GM06990 (cell line): ENCODE data around the gene ADARB2.
"Not testable (repeated sequence)": the region's sequence is repeated elsewhere in the genome, so short reads cannot be mapped to it uniquely, and the experiment has no call there.

Experiments
- DNase-seq: peaks from one replicate; pipeline ENCODE4 v3.0.0-alpha.2; 2011; ENCODE audit not compliant: insufficient read length; ENCODE audit errors: extremely low read depth
- H3K27me3 ChIP-seq: replicated peaks from 2 replicates; pipeline ENCODE4 v1.6.0; 2011; ENCODE audit warnings: low read length; ENCODE audit not compliant: control insufficient read depth, insufficient read depth
- H3K36me3 ChIP-seq: 2 replicates; pipeline ENCODE4 v1.5.1; 2011; ENCODE audit warnings: low read length; ENCODE audit not compliant: control insufficient read depth, insufficient read depth
- H3K4me3 ChIP-seq: replicated peaks from 2 replicates; pipeline ENCODE4 v1.5.1; 2011; ENCODE audit warnings: low read depth, mild to moderate bottlenecking, control low read depth, low read length
- TF ChIP-seq, protein P1 (sequence below): IDR thresholded peaks from 2 replicates; pipeline ENCODE4 v1.5.1; 2011; ENCODE audit warnings: low read length, control low read depth, mild to moderate bottlenecking, inconsistent platforms; ENCODE audit not compliant: insufficient read depth, poor library complexity, severe bottlenecking

ADARB2 gene

GRCh38 chr10:1434912-1435692 lies 302.2 kb downstream of the ADARB2 start:
- Histone ChIP-seq H3K27me3 (no peaks in the 10 kb centered on the region), H3K4me3 (no peak overlapping the region), H3K36me3 (no peaks in the 10 kb centered on the region)
- TF ChIP-seq, protein P1, sequence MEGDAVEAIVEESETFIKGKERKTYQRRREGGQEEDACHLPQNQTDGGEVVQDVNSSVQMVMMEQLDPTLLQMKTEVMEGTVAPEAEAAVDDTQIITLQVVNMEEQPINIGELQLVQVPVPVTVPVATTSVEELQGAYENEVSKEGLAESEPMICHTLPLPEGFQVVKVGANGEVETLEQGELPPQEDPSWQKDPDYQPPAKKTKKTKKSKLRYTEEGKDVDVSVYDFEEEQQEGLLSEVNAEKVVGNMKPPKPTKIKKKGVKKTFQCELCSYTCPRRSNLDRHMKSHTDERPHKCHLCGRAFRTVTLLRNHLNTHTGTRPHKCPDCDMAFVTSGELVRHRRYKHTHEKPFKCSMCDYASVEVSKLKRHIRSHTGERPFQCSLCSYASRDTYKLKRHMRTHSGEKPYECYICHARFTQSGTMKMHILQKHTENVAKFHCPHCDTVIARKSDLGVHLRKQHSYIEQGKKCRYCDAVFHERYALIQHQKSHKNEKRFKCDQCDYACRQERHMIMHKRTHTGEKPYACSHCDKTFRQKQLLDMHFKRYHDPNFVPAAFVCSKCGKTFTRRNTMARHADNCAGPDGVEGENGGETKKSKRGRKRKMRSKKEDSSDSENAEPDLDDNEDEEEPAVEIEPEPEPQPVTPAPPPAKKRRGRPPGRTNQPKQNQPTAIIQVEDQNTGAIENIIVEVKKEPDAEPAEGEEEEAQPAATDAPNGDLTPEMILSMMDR, result no peak
- no peak for DNase-seq

- TF ChIP-seq, protein P1, result no peak
- no peak overlapping the region for H3K4me3 ChIP-seq
- H3K27me3 ChIP-seq, result no peaks in the 10 kb centered on the region
- no peaks in the 10 kb centered on the region for H3K36me3 ChIP-seq
- no peak for DNase-seq
Observed at GRCh38 chr10:1434202-1434601, 303.1 kb downstream of the ADARB2 start.

GRCh38 chr10:1432161-1432560 lies 305.2 kb downstream of the ADARB2 start:
- DNase-seq, result no peak
- no peak overlapping the region for H3K4me3 ChIP-seq
- no peaks in the 10 kb centered on the region for H3K27me3 ChIP-seq
- TF ChIP-seq, protein P1, result no peak
- H3K36me3 ChIP-seq, result no peaks in the 10 kb centered on the region

- no peaks in the 10 kb centered on the region for H3K27me3 ChIP-seq
- no peak overlapping the region for H3K4me3 ChIP-seq
- TF ChIP-seq, protein P1, result no peak
- no peaks in the 10 kb centered on the region for H3K36me3 ChIP-seq
- no peak for DNase-seq
Observed at GRCh38 chr10:1431229-1431628, 306.1 kb downstream of the ADARB2 start.

GRCh38 chr10:1427521-1428186 lies 309.7 kb downstream of the ADARB2 start:
- not testable (repeated sequence) for DNase-seq, H3K36me3 ChIP-seq, H3K4me3 ChIP-seq, H3K27me3 ChIP-seq

DNA sequence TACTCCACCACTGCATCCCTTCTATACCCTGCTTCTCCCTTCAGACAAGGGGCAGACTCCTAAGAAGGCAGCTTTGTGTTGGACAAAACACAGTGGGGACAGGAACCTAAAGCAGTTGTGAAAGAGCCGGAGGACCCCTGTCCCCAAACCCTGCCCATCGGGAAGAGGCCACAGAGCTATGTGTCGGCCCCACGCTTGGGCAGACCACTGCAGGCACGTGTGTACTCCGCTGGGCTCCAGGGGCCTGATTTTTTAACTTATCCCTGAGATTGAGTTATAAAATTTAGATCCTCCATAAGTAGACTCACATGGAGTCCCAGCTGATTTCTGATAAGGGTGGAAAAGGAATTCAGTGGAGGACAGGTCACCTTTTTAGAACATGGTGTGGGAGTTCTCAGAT lies 310.5 kb downstream of the ADARB2 start:
- Histone ChIP-seq H3K4me3 (no peak overlapping the region), H3K36me3 (no peaks in the 10 kb centered on the region), H3K27me3 (no peaks in the 10 kb centered on the region)
- TF ChIP-seq, protein P1, result no peak
- DNase-seq, result no peak
